PFSK-1 (cell line): ENCODE data around the gene USP22.

Experiments used
- FOXP2 ChIP-seq: optimal IDR thresholded peaks from 2 replicates; pipeline ENCODE3; 2011; ENCODE audit warnings: borderline replicate concordance, control low read depth, inconsistent platforms; ENCODE audit not compliant: insufficient read depth; ENCODE audit errors: extremely low read length, extremely low read depth
- POLR2AphosphoS5 ChIP-seq: IDR thresholded peaks from 2 replicates; pipeline ENCODE4 v1.6.1; 2012; ENCODE audit warnings: low read depth, mild to moderate bottlenecking, control low read depth, low read length, moderate library complexity
- SIN3A ChIP-seq: IDR thresholded peaks from 2 replicates; pipeline ENCODE4 v1.6.1; 2012; ENCODE audit warnings: mild to moderate bottlenecking, low read length, moderate library complexity, borderline replicate concordance; ENCODE audit not compliant: insufficient read depth
- TAF1 ChIP-seq: IDR thresholded peaks from 2 replicates; pipeline ENCODE4 v1.6.1; 2012; ENCODE audit warnings: low read length, control low read depth, borderline replicate concordance; ENCODE audit not compliant: insufficient read depth
- TF ChIP-seq, protein P1 (sequence below), 2 experiments: IDR thresholded peaks; 2 replicates each; pipeline versions ENCODE4 v1.6.1 to v1.8.0; 2011 to 2012; ENCODE audit warnings: low read depth in 2 of 2, low read length in 2 of 2, control low read depth in 1 of 2, inconsistent platforms in 1 of 2, mild to moderate bottlenecking in 1 of 2, moderate library complexity in 1 of 2; ENCODE audit not compliant: insufficient read depth in 1 of 2

Gene USP22

GRCh38 chr17:21017861-21018260 is 24.9 kb downstream of the USP22 start:
- TF ChIP-seq FOXP2: no peak
- no peak for TF ChIP-seq POLR2AphosphoS5
- TF ChIP-seq, protein P1, sequence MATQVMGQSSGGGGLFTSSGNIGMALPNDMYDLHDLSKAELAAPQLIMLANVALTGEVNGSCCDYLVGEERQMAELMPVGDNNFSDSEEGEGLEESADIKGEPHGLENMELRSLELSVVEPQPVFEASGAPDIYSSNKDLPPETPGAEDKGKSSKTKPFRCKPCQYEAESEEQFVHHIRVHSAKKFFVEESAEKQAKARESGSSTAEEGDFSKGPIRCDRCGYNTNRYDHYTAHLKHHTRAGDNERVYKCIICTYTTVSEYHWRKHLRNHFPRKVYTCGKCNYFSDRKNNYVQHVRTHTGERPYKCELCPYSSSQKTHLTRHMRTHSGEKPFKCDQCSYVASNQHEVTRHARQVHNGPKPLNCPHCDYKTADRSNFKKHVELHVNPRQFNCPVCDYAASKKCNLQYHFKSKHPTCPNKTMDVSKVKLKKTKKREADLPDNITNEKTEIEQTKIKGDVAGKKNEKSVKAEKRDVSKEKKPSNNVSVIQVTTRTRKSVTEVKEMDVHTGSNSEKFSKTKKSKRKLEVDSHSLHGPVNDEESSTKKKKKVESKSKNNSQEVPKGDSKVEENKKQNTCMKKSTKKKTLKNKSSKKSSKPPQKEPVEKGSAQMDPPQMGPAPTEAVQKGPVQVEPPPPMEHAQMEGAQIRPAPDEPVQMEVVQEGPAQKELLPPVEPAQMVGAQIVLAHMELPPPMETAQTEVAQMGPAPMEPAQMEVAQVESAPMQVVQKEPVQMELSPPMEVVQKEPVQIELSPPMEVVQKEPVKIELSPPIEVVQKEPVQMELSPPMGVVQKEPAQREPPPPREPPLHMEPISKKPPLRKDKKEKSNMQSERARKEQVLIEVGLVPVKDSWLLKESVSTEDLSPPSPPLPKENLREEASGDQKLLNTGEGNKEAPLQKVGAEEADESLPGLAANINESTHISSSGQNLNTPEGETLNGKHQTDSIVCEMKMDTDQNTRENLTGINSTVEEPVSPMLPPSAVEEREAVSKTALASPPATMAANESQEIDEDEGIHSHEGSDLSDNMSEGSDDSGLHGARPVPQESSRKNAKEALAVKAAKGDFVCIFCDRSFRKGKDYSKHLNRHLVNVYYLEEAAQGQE (IDR thresholded peaks at IDR 0.05; ENCODE audit: insufficient read depth in 1 of 2, low read depth in 2 of 2, low read length in 2 of 2): no peak
- no peak for TF ChIP-seq SIN3A
- no peak for TF ChIP-seq TAF1

GRCh38 chr17:21017256-21017655 is 25.6 kb downstream of the USP22 start:
- no peak for TF ChIP-seq FOXP2
- TF ChIP-seq POLR2AphosphoS5: peak; percentile 12; the same call in 1 of the 2 replicates
- TF ChIP-seq SIN3A: no peak

DNA sequence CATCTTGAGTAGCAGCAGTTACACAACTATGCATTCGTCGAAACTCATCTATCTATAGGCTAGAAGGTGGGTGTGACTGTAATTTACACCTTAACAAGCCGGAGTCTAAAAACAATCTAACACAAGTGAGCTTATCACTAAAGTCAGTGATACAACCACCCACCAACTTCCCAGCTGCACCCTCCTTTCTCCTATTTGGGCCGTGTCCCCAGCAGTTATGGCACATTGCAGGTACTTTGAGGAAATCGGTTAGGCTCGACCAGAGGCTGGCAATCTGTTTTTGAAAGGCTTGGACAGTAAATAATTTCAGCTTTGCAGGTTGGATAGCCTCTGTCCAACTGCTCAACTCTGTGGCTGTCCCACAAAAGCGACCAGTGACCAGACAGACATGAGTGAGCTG is 26.0 kb downstream of the USP22 start:
- TF ChIP-seq SIN3A (no peak), POLR2AphosphoS5 (0 out of 2 replicates have a peak, but pooled peaks have one; percentile 1)

DNA sequence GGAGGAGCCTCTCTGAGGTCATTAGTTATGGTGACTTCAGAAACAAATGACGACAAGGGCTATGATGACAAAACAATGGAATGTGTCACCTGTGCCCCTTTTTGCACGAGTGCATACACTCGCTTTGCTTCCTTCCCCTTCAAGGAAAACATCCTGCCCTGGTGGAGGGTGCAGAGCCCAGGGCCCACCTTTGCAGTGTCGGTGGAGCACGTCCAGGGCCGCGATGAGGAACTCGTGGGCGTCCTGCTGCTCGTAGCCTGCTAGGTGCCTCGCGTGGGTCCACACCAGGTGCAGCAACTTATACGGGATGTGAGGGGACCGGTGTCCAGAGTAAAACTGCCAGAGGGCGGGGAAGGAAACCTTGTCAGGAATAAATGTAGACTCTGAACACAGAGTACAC is 27.2 kb downstream of the USP22 start:
- no peak for TF ChIP-seq FOXP2
- no peak for TF ChIP-seq TAF1
- TF ChIP-seq, protein P1 (IDR thresholded peaks at IDR 0.05; ENCODE audit: insufficient read depth in 1 of 2, low read depth in 2 of 2, low read length in 2 of 2): no peak
- no peak for TF ChIP-seq POLR2AphosphoS5
- no peak for TF ChIP-seq SIN3A

- TF ChIP-seq FOXP2 (no peak), POLR2AphosphoS5 (0 out of 2 replicates have a peak, but pooled peaks have one; percentile 4)
Observed at GRCh38 chr17:21014498-21014897, 28.3 kb downstream of the USP22 start.

DNA sequence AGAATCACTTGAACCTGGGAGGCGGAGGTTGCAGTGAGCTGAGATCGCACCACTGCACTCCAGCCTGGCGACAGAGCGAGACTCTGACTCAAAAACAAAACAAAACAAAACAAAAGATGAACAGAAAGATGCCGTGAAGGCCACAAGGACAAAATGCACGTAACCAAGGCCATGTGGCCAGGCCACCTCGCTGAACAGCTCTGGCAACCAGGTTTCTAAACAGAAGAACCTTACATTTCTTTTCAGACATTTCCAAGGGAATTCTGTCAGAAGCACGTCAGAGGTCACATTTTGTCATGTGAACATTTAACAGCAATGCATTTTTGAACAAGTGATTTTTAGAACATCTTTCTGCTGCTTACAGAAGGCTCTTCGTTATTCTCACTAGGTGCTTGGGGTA is 28.8 kb downstream of the USP22 start:
- TF ChIP-seq FOXP2: no peak
- TF ChIP-seq SIN3A: no peak
- TF ChIP-seq, protein P1 (IDR thresholded peaks at IDR 0.05; ENCODE audit: insufficient read depth in 1 of 2, low read depth in 2 of 2, low read length in 2 of 2): no peak
- no peak for TF ChIP-seq POLR2AphosphoS5
- TF ChIP-seq TAF1: no peak

- TF ChIP-seq, protein P1 (IDR thresholded peaks at IDR 0.05; ENCODE audit: insufficient read depth in 1 of 2, low read depth in 2 of 2, low read length in 2 of 2): no peak
- no peak for TF ChIP-seq POLR2AphosphoS5
- no peak for TF ChIP-seq TAF1
- TF ChIP-seq SIN3A: no peak
Observed at GRCh38 chr17:21012736-21013135, 30.1 kb downstream of the USP22 start.
